ENCODE measurements around the gene MAST2. TPM values are rescaled to one million over a fixed set of nuclear protein-coding genes. Genes with fewer than 3 reads are reported as not detected.
"Not testable (repeated sequence)": the region's sequence is repeated elsewhere in the genome, so short reads cannot be mapped to it uniquely, and the experiment has no call there.

Gene MAST2
- total RNA-seq, 2 experiments from 2014 or later: 25.4 to 27.8 TPM

GRCh38 chr1:45953934-45954847, 150.8 kb downstream of the MAST2 start:
- H3K36me3 Mint-ChIP-seq (ENCODE audit: low read depth): no peaks in the 10 kb centered on the region
- H3K4me1 Mint-ChIP-seq: no peaks in the 10 kb centered on the region
- CTCF ChIA-PET: no interaction called here
- H3K27me3 Mint-ChIP-seq: no peaks in the 10 kb centered on the region
- H3K9me3 Mint-ChIP-seq: no peaks in the 10 kb centered on the region
- POLR2A ChIA-PET: no interaction called here
- no peak overlapping the region for H3K4me3 Mint-ChIP-seq
- DNase-seq: no peak
- H3K27ac Mint-ChIP-seq: no peak overlapping the region

- CTCF ChIA-PET: no interaction called here
- H3K4me1 Mint-ChIP-seq: no peaks in the 10 kb centered on the region
- POLR2A ChIA-PET: no interaction called here
- DNase-seq: no peak
- H3K36me3 Mint-ChIP-seq (ENCODE audit: low read depth): peaks cover 24% of the 10 kb centered on the region
- H3K9me3 Mint-ChIP-seq: no peaks in the 10 kb centered on the region
- no peaks in the 10 kb centered on the region for H3K27me3 Mint-ChIP-seq
- no peak overlapping the region for H3K27ac Mint-ChIP-seq
- no peak overlapping the region for H3K4me3 Mint-ChIP-seq
Measured at GRCh38 chr1:45957684-45958083, 154.3 kb downstream of the MAST2 start.

GRCh38 chr1:45958317-45958716, 154.9 kb downstream of the MAST2 start:
- no peak overlapping the region for H3K27ac Mint-ChIP-seq
- no peak overlapping the region for H3K4me3 Mint-ChIP-seq
- POLR2A ChIA-PET: no interaction called here
- CTCF ChIA-PET: no interaction called here
- DNase-seq: no peak
- peaks cover 25% of the 10 kb centered on the region for H3K36me3 Mint-ChIP-seq (ENCODE audit: low read depth)
- H3K4me1 Mint-ChIP-seq: peaks cover under 1% of the 10 kb centered on the region
- no peaks in the 10 kb centered on the region for H3K27me3 Mint-ChIP-seq
- H3K9me3 Mint-ChIP-seq: no peaks in the 10 kb centered on the region

- Mint-ChIP-seq H3K9me3 (no peaks in the 10 kb centered on the region), H3K27ac (no peak overlapping the region), H3K4me1 (peaks cover 2% of the 10 kb centered on the region), H3K36me3 (ENCODE audit: low read depth) (peaks cover 38% of the 10 kb centered on the region), H3K27me3 (no peaks in the 10 kb centered on the region), H3K4me3 (no peak overlapping the region)
- DNase-seq: no peak
- ChIA-PET POLR2A (no interaction called here), CTCF (interaction anchor here (0.6 kb wide), 1 partner anchor 24 kb away, joined by 4 read pairs; no protein-coding TSS in a partner anchor)
Measured at GRCh38 chr1:45960930-45961715, 157.7 kb downstream of the MAST2 start.

- H3K9me3 Mint-ChIP-seq, H3K27me3 Mint-ChIP-seq, H3K4me1 Mint-ChIP-seq, H3K27ac Mint-ChIP-seq, POLR2A ChIA-PET, CTCF ChIA-PET, H3K4me3 Mint-ChIP-seq, DNase-seq: not testable (repeated sequence)
- peaks cover 38% of the 10 kb centered on the region for H3K36me3 Mint-ChIP-seq (ENCODE audit: low read depth)
Measured at GRCh38 chr1:45961936-45962335, 158.5 kb downstream of the MAST2 start.

GRCh38 chr1:45968941-45969666, 165.7 kb downstream of the MAST2 start:
- CTCF ChIA-PET: no interaction called here
- Mint-ChIP-seq H3K9me3 (no peaks in the 10 kb centered on the region), H3K27me3 (no peaks in the 10 kb centered on the region), H3K4me3 (no peak overlapping the region), H3K36me3 (ENCODE audit: low read depth) (peaks cover 11% of the 10 kb centered on the region), H3K4me1 (no peaks in the 10 kb centered on the region), H3K27ac (no peak overlapping the region)
- DNase-seq: no peak
- POLR2A ChIA-PET: no interaction called here

- Mint-ChIP-seq H3K27ac (no peak overlapping the region), H3K9me3 (no peaks in the 10 kb centered on the region), H3K4me3 (no peak overlapping the region), H3K27me3 (no peaks in the 10 kb centered on the region), H3K36me3 (ENCODE audit: low read depth) (peaks cover 8% of the 10 kb centered on the region), H3K4me1 (no peaks in the 10 kb centered on the region)
- CTCF ChIA-PET: no interaction called here
- POLR2A ChIA-PET: no interaction called here
- DNase-seq: no peak
Measured at GRCh38 chr1:45969866-45970265, 166.5 kb downstream of the MAST2 start.

GRCh38 chr1:45971335-45971734, 167.9 kb downstream of the MAST2 start:
- H3K27ac Mint-ChIP-seq: no peak overlapping the region
- no peaks in the 10 kb centered on the region for H3K9me3 Mint-ChIP-seq
- no peaks in the 10 kb centered on the region for H3K4me1 Mint-ChIP-seq
- CTCF ChIA-PET: interaction anchor here (1.0 kb wide), 1 partner anchor 13 kb away, joined by 4 read pairs; no protein-coding TSS in a partner anchor
- DNase-seq: no peak
- POLR2A ChIA-PET: no interaction called here
- no peak overlapping the region for H3K4me3 Mint-ChIP-seq
- peaks cover 5% of the 10 kb centered on the region for H3K36me3 Mint-ChIP-seq (ENCODE audit: low read depth)
- no peaks in the 10 kb centered on the region for H3K27me3 Mint-ChIP-seq

GRCh38 chr1:45971922-45972531, 168.6 kb downstream of the MAST2 start:
- ChIA-PET POLR2A (no interaction called here), CTCF (no interaction called here)
- no peak overlapping the region for H3K27ac Mint-ChIP-seq
- no peaks in the 10 kb centered on the region for H3K27me3 Mint-ChIP-seq
- H3K9me3 Mint-ChIP-seq: no peaks in the 10 kb centered on the region
- no peak for DNase-seq
- H3K4me3 Mint-ChIP-seq: no peak overlapping the region
- no peaks in the 10 kb centered on the region for H3K4me1 Mint-ChIP-seq
- H3K36me3 Mint-ChIP-seq (ENCODE audit: low read depth): peaks cover 5% of the 10 kb centered on the region

- ChIA-PET POLR2A (no interaction called here), CTCF (interaction anchor here (0.5 to 0.6 kb wide), 2 partner anchors 74 to 333 kb away, joined by 3 read pairs; no protein-coding TSS in a partner anchor)
- Mint-ChIP-seq H3K4me1 (no peaks in the 10 kb centered on the region), H3K9me3 (no peaks in the 10 kb centered on the region), H3K27me3 (no peaks in the 10 kb centered on the region), H3K36me3 (ENCODE audit: low read depth) (peaks cover 5% of the 10 kb centered on the region), H3K4me3 (no peak overlapping the region), H3K27ac (no peak overlapping the region)
- DNase-seq: no peak
Measured at GRCh38 chr1:45972621-45973020, 169.2 kb downstream of the MAST2 start.

GRCh38 chr1:45973121-45973520, 169.7 kb downstream of the MAST2 start:
- Mint-ChIP-seq H3K36me3 (ENCODE audit: low read depth) (peaks cover 5% of the 10 kb centered on the region), H3K27ac (no peak overlapping the region), H3K27me3 (no peaks in the 10 kb centered on the region), H3K4me3 (no peak overlapping the region), H3K9me3 (no peaks in the 10 kb centered on the region), H3K4me1 (no peaks in the 10 kb centered on the region)
- ChIA-PET POLR2A (no interaction called here), CTCF (interaction anchor here (0.5 to 0.6 kb wide), 2 partner anchors 74 to 333 kb away, joined by 3 read pairs; no protein-coding TSS in a partner anchor)
- DNase-seq: no peak

- ChIA-PET POLR2A (no interaction called here), CTCF (interaction anchor here (0.6 kb wide), 1 partner anchor 671 kb away, joined by 3 read pairs; no protein-coding TSS in a partner anchor)
- H3K4me1 Mint-ChIP-seq: no peaks in the 10 kb centered on the region
- H3K27ac Mint-ChIP-seq: no peak overlapping the region
- no peaks in the 10 kb centered on the region for H3K27me3 Mint-ChIP-seq
- peaks cover 7% of the 10 kb centered on the region for H3K36me3 Mint-ChIP-seq (ENCODE audit: low read depth)
- no peak for DNase-seq
- no peaks in the 10 kb centered on the region for H3K9me3 Mint-ChIP-seq
- no peak overlapping the region for H3K4me3 Mint-ChIP-seq
Measured at GRCh38 chr1:45974541-45975269, 171.3 kb downstream of the MAST2 start.
